Dedifferentiated amniotic fluid mesenchymal stem cell (primary cell): ENCODE measurements around the gene RBM17.
"Not testable (repeated sequence)": the region's sequence is repeated elsewhere in the genome, so short reads cannot be mapped to it uniquely, and the experiment has no call there.

Experiments used
- DNase-seq: peaks from one replicate; pipeline ENCODE4 v3.0.0-alpha.2; 2016; ENCODE audit errors: extremely low spot score

Gene RBM17

GRCh38 chr10:6079044-6079443 lies 9.8 kb upstream of the RBM17 start:
- DNase-seq = no peak

- no peak for DNase-seq
Measured at GRCh38 chr10:6080417-6080973, 8.3 kb upstream of the RBM17 start.

DNA sequence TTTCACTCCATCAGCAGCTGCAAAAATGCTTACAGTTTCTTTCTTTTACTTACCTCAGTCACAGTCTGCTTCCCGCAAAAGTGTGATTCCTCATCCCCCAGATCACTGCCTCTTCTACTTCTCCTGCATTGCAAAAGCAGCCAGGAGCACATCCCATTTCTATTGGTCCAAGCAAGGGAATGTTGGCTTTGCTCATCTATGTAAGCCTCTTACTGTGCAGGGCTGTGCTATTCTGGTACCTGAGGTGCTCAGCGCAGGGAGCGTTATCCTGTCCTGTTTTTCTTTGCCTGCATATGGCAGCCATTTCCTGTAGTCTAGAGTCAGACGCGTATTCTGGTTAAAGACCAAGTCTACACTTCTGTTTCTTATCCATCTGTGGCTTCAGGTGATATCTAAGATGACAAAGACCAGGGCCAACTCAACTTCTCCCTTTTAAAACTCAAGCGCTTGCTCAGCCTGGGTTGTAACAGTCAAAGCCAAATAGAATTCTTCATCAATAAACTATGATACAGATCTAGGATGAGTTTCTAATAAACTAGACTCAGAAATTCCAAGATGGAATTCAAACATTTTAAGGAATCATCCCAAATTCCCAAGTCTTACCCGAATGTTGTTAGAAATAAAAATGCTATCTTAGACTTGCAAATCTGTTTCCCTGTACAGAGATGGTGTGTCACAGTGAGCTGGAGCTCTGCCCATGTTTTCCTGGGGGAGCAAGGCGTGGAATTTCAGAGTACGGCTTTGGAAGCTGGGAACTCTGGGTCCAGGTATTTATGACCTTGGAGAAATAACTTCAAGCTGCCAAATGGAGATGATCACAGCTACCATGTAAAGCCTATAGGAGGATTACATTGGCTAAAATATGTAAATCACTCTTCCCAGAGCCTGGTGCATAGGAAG lies 6.1 kb upstream of the RBM17 start:
- no peak for DNase-seq

GRCh38 chr10:6083523-6084475 lies 5.0 kb upstream of the RBM17 start:
- DNase-seq = no peak

DNA sequence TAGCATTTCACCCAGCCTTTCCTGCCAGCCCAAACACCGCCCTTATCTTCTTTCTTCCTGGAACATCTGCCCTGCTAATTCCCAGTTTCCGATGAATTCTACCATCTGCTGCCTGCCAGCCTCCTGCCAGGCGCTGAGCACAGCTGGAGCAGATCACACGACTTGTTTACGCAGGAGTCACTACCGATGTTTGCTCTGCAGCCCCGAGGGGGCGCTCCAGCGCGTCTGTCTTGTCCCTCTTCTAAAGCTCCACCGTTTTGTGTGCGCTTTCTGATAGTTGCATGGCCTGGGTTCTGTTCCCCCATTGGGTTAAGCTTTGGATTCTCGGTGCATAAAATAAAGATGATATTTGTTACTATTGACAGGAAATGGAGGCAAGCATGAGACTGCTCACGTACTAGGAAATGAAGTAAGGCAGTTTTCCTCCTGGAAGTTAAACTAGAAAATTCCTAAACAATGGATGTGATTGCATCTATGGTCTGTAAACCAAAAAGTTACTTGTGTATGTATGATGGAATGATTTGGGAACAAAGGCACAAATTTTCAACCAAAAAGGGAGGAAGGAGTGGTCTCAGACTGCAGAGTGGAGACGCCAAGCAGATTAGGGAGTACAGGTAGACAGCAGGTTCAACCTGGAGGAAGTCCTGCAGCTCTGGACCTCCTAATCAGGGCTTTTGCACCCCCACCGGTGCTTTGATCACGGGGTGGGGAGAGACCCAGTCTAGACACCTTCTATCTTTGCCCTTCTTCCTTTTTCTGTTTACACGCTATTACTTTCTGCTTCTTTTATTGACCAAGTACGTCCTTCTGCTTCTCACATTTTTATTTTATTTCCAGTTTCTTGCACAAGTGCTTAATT lies 2.2 kb upstream of the RBM17 start:
- peak; percentile 92 for DNase-seq

GRCh38 chr10:6089334-6090219 lies 743 bp downstream of the RBM17 start:
- DNase-seq = no peak

DNA sequence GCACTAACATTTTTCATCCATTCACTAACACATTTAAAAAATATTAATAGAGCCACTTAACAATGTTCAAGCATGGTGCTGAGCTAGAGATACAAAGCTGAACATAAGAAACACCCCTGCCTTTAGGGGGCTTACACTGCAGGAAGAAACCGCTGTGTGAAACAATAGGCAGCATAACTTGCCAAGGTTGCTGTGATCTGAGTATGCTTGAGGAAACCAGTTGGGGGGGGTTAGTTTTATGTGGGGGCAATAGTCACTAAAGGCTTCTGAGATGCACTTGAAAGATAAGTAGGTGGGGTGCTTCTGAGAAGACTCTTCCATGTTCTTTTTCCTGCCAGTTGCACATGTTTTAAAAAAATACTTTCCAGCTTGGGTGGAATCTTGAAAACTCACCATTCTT lies 2.8 kb downstream of the RBM17 start:
- no peak for DNase-seq

- no peak for DNase-seq
Measured at GRCh38 chr10:6092731-6093130, 3.9 kb downstream of the RBM17 start.

GRCh38 chr10:6095810-6096570 lies 7.2 kb downstream of the RBM17 start:
- no peak for DNase-seq

GRCh38 chr10:6097063-6097462 lies 8.2 kb downstream of the RBM17 start:
- DNase-seq = no peak

DNA sequence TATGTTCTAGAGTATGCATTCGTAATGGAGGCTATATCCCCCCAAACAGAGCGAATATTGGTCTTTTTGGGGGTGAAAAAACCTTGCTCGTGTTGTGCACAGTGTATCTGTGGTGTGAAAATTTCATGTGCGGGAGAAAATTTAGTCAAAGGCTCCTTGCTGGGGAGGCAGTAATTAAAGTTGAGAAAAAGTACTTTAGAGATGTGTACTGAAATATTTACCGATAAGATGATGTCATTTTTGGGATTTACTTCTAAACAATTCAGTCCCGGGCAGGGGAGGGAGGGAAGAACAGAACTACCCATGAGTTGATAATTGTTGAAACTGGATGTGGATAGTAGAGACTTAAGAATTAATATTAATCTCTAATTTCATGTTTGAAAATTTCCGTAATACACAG lies 9.3 kb downstream of the RBM17 start:
- no peak for DNase-seq

GRCh38 chr10:6100370-6100769 lies 11.5 kb downstream of the RBM17 start:
- DNase-seq = no peak

DNA sequence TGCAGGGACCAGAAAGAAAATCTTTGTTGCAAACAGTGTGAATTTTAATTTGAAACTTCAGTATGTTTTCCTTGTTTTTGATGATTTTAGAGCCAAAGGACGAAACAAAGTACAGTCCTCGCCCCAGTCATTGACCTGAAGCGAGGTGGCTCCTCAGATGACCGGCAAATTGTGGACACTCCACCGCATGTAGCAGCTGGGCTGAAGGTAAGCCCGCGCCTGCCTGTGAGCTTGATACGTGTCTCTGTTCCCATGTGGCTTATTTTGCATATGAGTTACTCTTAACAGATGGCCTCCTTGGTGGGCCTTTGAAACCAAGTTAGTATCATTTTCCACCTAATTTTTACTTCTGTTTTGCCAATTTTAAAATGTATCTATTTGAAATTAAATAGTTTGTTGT lies 12.3 kb downstream of the RBM17 start:
- no peak for DNase-seq

DNA sequence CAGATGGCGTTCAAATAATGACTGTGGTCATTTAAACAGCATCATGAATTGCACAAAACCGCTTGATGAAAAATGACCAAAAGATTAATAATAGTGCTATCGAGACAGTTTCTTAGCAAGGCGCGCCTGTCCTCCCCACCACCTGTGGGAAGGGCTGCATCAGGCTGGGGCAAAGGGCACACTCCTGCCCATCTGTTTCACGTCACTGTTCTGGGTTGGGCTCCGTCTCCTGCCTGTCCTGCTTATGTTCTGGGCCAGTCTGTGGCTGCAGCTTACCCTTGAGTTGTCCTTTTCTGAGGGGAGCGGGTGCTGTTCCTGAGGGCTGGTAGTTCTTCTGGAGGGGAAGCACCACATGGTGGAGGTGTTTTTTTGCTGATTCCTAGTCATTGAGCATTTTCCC lies 13.3 kb downstream of the RBM17 start:
- DNase-seq = no peak

DNA sequence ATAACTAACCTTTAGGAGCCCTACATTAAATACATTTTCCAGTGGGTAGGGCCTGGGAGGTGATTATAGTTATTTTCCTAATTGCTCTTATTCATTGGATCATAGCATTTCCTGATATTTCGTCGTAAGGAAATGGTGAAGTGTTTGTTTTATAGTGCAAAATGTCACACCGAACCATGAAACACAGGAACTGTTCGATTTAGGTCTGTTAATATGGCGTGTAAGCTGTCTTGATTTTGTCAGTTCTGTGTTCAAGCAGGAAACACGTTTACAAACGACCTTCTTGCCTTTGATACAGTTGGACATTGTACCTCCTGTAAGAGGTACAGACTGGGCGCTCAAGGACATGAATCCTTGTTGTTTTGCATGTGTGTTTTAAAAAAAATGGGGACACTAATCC lies 14.8 kb downstream of the RBM17 start:
- DNase-seq = no peak

DNA sequence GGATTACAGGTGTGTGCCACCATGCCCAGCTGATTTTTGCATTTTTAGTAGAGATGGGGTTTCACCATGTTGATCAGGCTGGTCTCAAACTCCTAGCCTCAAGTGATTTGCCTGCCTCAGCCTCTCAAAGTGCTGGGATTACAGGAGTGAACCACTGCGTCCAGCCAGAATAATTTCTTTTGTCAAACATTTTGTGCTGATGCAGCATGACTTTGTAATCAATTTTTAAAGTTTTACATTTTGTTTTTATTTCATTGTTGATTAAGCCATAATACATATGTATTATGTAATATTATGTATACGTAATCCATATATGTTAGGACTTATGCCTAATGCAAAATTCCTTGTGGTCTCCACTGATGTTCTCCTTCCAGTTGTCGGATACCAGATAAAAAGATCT lies 18.8 kb downstream of the RBM17 start:
- DNase-seq = not testable (repeated sequence)

DNA sequence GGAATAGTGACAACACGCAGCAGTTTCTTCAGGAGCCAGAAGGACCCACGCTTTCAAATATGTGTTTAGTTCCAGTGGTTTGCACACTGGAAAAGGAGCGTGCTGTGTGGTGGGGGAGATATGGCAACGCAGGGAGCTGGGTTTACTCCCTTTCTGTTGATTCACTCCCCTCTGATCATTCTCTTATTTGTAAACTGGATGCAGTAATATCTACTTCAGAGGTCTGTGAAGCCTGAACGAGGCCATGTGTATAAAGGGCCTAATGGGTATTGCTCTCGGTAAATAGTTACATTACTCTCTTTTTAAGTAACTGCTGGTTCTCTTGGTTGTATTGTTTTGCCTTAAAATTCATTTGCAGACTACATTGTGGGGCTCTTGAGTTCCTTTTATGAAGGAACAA lies 19.2 kb downstream of the RBM17 start:
- DNase-seq = no peak

GRCh38 chr10:6108631-6109443 lies 20.0 kb downstream of the RBM17 start:
- peak; percentile 33 for DNase-seq

DNA sequence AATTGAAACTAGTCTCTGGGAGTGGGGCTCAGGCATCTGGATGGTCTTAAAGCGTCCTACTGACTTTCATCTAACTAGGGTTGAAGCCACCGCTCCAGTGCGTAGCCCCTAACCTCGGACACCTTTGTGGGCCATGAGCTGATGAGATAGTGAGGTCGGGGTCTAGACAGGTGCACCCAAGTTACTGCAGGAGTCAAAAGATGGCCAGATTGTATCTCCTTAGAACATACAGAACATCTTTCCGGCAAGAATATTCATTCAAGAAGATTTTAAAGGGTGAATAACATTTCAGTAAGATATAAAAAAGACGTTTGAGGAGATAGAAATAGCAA lies 20.6 kb downstream of the RBM17 start:
- DNase-seq = no peak
